ENCODE measurements around the gene WDR27.
"Not testable (repeated sequence)": the region's sequence is repeated elsewhere in the genome, so short reads cannot be mapped to it uniquely, and the experiment has no call there.

WDR27 gene

GRCh38 chr6:169520104-169520503 lies 181.7 kb downstream of the WDR27 start:
- DNase-seq (ENCODE audit: low read depth), result no peak

- no peak for DNase-seq (ENCODE audit: low read depth)
These were observed 183.4 kb downstream of the WDR27 start for GRCh38 chr6:169518451-169518850.

DNA sequence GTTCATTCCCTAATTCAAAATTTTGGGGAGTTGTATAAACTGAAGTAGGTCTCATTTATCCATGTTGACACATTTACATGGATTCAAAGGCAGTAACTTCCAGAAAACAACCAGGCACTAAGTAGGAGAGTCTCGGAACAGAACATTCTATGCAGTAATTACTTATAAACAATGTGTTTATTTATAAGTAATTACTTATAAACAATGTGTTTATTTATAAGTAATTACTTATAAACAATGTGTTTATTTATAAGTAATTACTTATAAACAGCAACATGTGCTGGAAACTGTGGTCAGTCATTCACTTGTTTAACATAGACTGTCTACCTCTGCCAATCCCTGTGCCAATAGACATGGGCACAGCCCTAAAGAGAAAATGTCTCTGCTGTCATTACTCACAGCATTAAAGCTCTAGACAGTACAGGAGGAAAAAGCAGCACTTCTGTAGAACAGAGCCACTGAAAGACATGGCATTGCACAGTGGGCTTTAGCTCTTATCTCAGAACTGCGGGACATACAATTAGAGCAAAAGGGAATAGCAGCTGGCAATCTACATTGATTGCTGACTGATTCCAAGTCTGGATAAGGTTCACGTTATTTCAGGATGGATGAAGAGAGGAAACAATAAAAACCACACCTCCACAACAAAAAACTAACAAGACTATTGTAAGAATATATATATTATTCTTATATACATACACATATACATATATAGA lies 188.2 kb downstream of the WDR27 start:
- DNase-seq (ENCODE audit: low read depth), result no peak

GRCh38 chr6:169511785-169512184 lies 190.0 kb downstream of the WDR27 start:
- DNase-seq (ENCODE audit: low read depth), result not testable (repeated sequence)

DNA sequence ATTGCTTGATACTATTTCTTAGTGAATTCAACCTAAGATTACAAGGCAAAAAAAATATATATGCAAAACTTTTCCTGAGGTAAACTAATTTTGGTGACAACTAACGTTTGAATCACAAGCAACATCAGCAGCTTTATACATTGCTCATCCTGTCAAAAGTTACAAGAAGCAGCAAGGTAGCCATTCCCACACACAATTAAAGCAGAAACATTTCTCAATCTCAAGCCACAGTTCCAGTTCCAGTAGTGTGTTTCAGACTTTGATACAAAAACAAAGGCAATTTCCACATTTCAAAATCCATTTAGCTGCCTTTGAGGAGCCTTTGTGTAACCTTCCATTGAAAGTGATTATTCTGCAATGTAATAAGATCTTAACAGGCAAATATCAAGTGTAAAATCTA lies 191.0 kb downstream of the WDR27 start:
- DNase-seq (ENCODE audit: low read depth), result no peak

DNA sequence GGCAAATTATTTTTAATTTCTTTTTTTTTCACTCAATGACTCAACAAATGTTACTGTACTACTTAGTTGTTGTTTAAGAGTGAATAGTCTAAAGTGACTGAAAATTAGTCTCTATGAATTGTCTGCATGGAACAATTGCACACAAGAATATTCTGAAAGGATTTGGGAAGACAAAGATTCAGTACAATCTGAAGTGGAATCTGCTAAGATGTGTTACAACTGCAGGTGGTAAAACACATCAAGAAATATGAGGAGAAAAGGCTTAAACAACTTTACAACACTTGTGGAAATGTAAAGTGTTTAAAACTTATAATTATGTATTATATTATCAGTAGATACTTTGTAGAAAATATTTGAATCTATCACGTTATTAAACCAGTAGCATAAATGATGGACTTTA lies 193.4 kb downstream of the WDR27 start:
- DNase-seq (ENCODE audit: low read depth), result no peak

- no peak for DNase-seq (ENCODE audit: low read depth)
These were observed 198.2 kb downstream of the WDR27 start for GRCh38 chr6:169503422-169504152.

DNA sequence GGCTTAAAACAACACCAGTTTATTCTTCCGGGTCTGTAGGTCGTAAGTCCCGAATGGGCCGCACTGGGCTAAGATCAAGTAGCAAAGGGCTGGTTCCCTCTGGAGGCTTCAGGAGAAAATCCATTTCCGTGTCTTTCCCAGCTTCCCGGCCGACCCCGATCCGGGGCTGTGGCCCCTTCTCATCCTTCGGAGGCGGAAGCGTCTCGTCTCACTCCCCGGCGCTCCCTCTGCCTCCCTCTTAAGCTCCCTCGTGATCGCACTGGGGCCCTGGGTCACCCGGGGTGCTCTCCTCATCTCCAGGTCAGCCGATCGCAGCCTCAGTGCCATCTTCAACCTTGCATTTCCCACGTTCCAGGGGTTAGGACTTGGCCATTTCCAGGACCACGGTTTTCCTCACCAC lies 199.4 kb downstream of the WDR27 start:
- DNase-seq (ENCODE audit: low read depth), result no peak

DNA sequence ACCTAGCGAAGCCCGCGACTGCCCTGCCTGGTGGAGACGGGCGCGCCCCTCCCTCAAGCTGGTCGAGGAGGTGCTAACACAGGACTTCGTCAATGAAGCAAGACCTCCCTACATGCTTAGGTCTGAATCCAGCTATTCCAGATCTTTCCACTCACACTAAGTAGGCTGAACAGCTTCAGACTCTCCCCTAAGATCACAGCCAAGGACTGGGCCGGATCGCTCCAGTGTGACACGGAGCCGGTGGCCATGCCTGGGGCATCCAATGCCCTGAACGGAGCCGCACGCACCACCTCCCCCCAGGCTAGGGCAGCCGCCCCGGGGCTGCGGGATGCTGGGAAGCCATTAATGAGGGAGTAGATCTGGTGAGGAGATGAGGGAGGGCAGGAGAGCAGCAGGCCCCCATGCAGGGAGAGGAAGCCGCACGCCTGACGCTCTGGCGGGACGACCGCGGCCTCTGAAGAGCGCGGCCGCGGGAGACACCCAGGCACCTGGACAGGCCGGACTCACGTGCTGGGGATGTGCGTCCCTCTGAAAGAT lies 200.0 kb downstream of the WDR27 start:
- no peak for DNase-seq (ENCODE audit: low read depth)

- no peak for DNase-seq (ENCODE audit: low read depth)
These were observed 200.7 kb downstream of the WDR27 start for GRCh38 chr6:169501128-169501527.

DNA sequence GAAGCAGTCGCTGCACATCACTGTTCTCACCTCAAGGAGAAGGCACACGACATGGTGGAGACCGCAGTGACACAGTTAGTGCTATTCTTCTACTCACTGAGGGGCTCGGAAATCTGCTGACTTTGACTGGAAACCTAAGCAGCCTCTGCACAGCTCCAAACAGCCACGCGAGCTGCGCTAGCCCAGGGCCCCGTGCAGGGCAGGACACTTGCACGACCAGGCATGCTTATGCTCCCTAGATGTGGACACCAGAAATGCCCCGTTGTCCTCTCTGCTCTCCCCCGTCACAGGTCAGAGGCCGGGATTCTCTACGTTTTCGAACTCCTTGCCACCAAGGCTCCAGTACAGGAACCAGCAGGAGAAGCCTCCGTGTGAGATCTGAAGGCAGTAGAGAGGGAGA lies 201.1 kb downstream of the WDR27 start:
- no peak for DNase-seq (ENCODE audit: low read depth)

DNA sequence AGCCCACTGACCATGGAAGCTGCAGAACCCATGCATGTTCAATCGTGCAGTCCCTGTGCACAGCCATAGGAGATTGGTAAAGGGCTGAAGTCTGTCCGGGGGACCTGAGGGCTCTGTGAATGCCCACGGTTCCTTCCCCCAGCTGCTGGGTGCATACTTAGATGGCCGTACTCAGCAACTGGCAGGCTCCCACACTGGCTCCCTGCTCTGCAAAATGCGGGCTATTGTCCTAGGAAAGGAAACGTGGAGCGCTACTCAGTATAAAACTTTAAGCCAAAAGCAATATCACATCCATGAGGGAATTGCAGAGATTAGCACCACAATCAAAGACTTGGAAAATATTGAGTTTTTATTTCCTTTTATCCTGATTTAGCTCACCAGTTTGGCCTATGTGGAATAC lies 202.0 kb downstream of the WDR27 start:
- no peak for DNase-seq (ENCODE audit: low read depth)

DNA sequence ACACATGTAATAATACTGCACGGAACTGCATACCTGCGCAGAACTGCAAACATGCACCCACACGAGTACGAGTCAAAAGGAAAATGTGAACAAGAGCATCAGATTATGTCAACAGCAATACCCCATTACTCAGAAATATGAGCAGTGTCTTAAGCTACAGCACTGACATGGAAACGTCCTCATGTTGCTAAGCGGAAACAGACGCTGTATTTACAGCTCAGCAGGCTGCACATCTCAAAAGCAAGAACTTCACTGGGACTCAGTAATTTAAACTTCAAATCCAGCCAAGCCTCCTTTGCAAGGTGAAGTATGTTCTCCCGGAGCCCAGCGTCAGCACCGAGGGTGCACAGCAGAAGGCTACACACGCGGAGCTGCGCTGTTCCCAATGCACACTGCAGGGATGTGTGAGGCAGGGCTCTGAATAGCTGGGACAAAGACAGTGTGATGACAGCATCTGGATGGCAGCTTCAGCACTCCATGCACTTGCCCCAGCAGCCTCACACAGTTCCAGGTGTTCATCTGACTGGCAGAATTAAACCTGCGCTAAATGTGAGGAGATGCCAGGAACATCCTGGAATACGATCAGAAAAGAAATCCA lies 202.8 kb downstream of the WDR27 start:
- DNase-seq (ENCODE audit: low read depth), result no peak

- DNase-seq (ENCODE audit: low read depth), result no peak
These were observed 206.2 kb downstream of the WDR27 start for GRCh38 chr6:169495601-169496000.

DNA sequence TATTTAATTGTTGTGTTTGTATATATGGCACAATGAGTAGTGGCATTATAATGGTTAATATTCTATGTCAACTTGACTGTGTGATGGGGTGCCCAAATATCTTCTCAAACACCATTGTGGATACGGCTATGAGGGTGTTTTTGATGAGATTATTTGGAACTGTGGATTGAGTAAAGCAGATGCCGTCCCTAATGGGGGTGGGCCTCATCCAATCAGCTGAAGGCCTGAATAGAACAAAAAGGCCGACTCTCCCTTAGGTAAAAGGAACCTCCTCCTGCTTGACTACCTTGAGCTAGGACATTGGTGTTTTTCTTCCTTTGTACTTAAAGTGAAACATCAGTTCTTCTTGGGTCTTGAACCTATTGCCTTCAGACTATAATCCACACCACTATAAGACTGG lies 207.8 kb downstream of the WDR27 start:
- DNase-seq (ENCODE audit: low read depth), result no peak

DNA sequence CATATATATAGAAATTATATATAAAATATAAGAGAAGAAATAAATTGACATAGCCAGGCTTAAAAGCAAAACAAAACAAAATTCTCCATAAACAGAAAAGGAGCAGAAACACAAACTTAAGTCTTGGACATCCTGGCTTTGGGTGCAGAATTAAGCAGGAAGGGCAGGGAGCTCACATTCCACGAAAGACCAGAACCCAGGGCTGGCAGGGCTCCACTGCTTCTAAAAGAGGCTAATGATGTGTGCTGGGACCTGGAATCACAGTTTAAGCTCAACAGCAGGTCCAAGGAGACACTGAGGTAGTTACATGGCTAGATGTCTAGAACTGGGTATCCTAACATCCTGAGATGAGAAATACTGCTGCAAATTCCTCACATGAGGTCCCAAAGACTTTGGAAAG lies 210.3 kb downstream of the WDR27 start:
- DNase-seq (ENCODE audit: low read depth), result no peak

GRCh38 chr6:169490830-169491229 lies 211.0 kb downstream of the WDR27 start:
- no peak for DNase-seq (ENCODE audit: low read depth)

- no peak for DNase-seq (ENCODE audit: low read depth)
These were observed 211.6 kb downstream of the WDR27 start for GRCh38 chr6:169490246-169490641.

- DNase-seq (ENCODE audit: low read depth), result no peak
These were observed 212.1 kb downstream of the WDR27 start for GRCh38 chr6:169489563-169490245.

DNA sequence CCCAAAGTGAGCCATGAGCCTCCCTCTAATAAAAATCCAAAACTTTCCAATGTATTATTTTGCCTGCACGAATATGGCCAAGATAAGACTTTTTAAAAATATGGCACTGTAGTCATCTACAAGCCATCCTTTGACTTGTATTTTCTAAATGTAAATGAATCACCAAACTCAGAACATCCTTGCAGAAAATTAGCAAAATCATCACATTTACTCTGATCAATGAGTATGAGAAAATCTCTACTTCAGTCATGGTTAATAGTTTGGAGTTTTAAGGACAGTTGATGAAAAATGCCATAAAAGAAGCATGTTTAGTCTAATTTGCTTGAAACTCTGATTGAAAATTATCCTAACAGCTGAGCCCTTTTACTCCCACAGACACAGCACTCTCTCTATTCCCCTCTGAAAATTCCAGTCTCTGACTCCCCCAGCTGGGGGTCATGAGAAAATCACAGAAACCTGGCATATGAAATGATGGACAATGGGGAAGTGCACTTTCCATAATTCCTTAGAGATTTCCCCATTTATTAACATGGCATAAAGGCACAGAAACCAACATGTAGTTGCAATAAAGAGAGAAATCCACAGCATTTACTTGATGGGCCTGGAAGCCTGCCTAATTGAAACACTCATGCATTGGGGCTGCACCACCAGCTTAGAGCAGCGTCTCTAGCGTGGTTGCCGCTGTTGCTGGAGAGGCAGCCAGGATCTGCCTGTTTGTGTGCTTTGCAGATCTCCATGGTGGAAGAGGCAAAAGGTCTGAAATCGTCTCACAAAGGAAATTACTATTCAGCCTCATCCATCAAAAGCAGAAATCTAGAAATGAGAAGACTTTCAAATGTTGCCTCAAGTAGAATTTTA lies 214.0 kb downstream of the WDR27 start:
- no peak for DNase-seq (ENCODE audit: low read depth)

GRCh38 chr6:169479783-169480495 lies 221.9 kb downstream of the WDR27 start:
- DNase-seq (ENCODE audit: low read depth), result no peak

All from stimulated activated CD8-positive, alpha-beta memory T cell treated with anti-CD3 and anti-CD28 coated beads, Interleukin-4, amount 100 ng/mL, for 24 hours (primary cell).